Glomerular endothelial cell (primary cell): Measurements from ENCODE around the gene VWA8. TPM values are rescaled to one million over a fixed set of nuclear protein-coding genes. Genes with fewer than 3 reads are reported as not detected.
"Not testable (repeated sequence)": the region's sequence is repeated elsewhere in the genome, so short reads cannot be mapped to it uniquely, and the experiment has no call there.

Experiments
- DNase-seq: peaks from one replicate; pipeline ENCODE4 v3.0.0-alpha.2; 2011; ENCODE audit warnings: low read depth, low spot score; ENCODE audit errors: extremely low read depth
- total RNA-seq: library from RNA; depleted of rRNA; stranded (reverse); fragments of >200 nt; gene quantifications from 2 replicates; pipeline ENCODE4 v1.2.3, GENCODE V29; 2015

Gene VWA8
- total RNA-seq, 1 donor from 2014 or later, result 11.4 TPM

DNA sequence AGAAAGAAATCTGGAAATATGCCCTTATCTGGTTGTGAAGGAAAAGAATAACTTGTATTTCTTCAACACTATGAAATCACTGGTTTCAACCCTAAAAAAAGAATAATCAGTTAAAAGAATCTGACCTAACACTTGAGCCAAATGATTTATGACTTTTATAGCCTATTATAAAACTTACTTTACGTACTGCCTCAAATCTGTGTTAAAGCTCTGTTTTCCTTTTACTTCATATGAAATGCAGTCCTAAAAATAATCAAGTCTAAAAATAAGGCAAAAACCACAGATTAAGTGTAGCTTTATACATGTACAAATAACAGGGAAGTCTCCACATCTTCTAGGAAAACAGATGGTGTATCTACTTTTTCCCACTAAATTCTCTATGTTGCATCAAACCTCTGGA is 101.3 kb downstream of the VWA8 start:
- DNase-seq, result no peak

DNA sequence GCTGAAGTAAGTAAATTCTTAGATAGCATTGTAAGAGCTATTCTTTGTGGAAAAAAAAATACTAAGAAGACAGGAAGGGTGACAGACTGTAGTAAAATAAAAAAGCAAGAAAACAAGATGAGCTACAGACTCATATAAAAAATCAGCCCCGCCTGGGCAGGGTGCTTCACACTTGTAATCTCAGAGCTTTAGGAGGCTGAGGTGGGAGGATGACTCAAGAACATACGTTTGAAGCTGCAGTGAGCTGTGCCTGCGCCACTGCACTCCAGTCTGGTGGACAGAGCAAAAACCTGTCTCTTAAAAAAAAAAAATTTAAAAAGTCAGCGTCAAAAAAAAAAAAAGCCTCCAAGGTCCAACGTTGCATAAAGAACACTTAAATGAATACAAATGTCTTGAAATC is 102.1 kb downstream of the VWA8 start:
- no peak for DNase-seq

DNA sequence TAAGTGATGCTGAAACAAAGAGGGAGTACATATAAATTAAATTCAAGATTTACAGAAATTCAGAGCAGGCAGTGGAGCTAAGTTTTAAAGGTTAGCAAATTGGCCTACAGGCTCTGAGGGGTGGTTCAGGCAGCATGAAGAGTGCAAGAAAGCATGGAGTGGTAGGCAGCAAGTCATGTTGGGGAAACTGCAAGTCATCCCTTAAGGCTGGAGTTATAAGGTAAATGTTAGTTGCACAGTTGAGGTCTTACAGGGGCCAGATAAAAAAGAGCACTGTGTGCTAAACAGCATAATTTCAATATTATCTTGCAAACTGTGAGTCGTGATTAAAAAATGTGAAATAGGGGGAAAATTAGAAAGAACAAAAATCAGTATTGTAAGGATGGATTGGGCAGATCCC is 106.2 kb downstream of the VWA8 start:
- DNase-seq, result no peak

DNA sequence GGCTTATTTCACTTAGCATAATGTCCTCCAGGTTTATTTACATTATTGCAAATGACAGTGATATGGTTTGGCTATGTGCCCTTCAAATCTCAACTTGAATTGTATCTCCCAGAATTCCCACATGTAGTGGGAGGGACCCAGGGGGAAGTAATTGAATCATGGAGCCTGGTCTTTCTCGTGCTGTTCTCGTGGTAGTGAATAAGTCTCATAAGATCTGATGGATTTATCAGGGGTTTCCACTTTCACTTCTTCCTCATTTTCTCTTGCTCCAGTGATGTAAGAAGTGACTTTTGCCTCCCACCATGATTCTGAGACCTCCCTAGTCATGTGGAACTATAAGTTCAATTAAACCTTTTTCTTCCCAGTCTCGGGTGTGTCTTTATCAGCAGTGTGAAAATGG is 109.6 kb downstream of the VWA8 start:
- no peak for DNase-seq

DNA sequence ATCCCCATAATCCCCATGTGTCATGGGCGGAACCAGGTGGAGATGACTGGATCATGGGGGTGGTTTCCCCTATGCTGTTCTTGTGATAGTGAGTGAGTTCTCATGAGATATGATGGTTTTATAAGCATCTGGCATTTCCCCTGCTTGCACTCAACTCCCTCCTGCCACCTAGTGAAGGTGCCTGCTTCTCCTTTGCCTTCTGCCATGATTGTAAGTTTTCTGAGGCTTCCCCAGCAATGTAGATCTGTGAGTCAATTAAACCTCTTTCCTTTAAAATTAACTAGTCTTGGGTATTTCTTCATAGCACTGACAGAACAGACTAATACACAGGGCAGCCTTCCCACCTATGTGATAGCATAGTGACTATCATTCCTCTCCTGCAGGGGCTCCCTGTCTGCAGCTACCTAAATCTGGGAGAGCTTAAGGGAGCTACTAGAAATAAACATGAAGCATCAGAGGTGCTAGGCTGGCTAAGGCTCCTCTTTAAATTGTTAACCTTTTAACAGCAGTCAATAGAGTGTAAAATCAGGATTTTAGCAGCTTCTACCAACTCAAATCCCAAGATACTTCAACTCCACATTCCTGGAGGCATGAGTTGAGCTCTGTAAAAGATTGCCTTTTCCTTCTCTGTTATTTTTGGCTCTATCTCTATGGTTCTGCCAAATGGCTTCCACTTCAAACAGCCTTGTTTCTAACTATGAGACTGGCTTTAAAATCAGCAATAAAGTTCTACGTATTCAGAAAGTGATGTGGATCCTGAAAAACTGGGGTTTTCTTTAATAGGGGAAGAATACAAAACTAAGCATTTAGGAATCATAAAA is 112.3 kb downstream of the VWA8 start:
- DNase-seq, result no peak

DNA sequence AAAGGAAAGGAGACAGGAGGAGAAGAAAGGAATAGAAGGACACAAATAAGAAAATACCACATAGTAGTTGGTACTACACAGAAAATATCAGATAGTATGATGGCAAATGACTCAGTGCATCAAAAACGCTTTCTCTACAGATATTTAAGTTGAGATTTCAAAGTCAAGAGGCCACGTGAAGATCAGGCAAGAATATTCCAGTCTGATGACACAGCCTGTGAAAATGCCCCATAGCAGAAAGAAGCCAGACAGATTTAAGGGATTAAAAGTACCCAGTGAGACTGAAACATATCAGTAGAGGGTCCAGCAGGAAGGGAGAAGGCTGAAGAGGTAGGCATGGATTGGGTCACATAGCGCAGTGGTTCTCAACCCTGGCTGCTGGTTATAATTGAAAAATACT is 113.7 kb downstream of the VWA8 start:
- DNase-seq, result no peak

DNA sequence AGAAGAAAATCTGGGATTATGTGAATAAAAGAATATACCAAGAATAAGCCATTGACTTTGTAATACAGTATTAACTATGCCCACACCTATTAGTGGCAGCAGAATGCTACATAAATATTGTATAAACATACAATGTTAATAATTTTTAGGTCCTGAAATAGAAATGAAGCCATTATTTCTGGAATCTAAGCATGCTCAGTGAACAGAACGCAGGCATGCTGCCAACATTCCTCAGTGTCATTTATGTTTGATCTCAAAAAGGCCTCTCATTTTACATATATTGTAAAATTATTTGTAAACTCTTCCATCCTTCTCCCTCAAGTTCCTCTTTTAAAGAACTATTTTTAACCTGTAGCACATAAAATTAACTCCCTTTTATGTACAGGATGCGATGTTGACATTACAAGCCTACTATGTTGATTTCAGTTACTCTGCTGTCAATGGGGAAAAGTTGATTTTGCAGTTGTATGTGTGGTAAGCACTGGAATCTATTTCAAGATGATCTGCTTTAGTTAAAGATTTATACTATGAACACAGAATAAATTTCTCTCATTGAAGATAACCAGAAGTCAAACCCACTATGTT is 118.8 kb downstream of the VWA8 start:
- DNase-seq, result no peak

DNA sequence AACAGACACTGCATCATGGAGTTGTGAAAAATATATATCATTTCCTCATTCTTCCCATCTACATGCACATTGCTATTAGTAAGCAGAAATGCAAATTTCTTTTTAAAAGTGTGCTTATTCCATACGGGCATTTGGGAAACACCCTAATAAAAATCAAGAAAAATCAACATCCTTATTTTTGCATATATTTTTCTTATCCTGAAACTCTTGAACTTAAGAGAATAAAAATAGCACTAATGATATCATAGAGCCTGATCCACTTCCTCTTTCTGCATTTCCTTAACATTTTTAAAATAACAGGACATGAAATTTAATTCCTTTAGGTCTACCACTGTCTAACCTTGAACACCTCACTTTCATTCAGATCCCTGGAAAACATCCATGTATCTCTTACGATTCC is 123.3 kb downstream of the VWA8 start:
- DNase-seq, result no peak

DNA sequence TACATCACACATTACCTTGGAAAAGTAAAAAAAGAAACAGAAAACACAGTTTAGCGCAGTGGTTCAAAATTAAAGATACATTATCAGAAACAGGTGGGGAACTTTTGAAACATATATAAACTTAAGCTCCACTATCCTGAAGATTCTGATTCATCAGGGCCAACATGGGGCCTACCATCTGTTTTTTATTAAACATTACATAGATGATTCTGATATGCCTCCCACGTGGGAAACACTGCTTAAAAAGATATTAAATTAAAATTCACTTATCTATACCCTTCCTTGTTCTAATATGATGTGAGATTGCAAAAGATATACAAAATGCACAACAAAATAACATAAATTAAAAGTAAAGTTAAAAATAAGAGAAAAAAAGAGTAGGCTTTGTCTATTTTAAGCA is 125.0 kb downstream of the VWA8 start:
- DNase-seq, result no peak

DNA sequence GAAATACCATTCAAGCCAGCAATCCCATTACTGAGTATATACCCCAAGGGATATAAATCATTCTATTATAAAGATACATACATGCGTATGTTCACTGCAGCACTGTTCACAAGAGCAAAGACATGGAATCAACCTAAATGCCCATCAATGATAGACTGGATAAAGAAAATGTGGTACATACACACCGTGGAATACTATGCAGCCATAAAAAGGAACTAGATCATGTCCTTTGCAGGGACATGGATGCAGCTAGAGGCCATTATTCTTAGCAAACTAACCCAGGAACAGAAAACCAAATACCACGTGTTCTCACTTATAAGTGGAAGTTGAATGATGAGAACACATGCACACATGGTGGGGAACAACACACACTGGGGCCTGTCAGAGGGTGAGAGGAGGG is 126.2 kb downstream of the VWA8 start:
- not testable (repeated sequence) for DNase-seq

DNA sequence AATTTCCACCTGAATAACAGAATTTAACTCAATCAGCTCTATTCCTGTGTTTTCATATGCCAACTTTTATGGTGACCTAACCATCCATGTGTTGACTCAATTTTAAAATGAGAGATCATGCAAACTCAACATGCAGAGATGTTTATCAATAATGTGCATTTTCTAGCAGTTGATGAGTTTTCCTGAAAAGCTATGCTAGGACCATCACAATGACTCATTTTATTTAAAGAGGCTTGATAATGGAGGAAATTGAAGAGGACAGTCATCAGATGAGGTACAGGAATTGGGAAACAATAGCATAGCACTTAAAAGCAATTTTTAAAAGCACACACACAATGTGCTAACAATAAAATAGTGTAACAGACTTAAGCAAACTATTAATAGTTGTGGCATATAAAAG is 127.1 kb downstream of the VWA8 start:
- no peak for DNase-seq

DNA sequence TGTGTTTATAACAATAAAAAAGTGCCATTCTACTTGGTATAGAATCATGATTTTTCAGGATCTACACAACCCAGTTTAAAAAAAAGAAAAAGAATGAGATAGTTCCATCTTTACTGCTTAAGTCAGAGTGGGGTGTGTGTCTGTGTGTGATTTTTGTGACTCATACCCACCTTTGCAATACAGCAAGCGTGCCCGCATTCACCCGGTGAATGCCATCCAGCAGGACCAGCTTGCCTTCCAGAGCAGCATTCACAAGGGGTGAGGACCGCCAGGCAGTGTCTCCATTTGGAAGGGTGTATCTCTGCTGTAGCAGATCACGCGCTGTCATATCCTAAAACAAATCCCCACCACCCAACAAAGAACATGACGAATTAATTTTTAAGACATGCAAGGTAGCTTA is 127.7 kb downstream of the VWA8 start:
- no peak for DNase-seq

DNA sequence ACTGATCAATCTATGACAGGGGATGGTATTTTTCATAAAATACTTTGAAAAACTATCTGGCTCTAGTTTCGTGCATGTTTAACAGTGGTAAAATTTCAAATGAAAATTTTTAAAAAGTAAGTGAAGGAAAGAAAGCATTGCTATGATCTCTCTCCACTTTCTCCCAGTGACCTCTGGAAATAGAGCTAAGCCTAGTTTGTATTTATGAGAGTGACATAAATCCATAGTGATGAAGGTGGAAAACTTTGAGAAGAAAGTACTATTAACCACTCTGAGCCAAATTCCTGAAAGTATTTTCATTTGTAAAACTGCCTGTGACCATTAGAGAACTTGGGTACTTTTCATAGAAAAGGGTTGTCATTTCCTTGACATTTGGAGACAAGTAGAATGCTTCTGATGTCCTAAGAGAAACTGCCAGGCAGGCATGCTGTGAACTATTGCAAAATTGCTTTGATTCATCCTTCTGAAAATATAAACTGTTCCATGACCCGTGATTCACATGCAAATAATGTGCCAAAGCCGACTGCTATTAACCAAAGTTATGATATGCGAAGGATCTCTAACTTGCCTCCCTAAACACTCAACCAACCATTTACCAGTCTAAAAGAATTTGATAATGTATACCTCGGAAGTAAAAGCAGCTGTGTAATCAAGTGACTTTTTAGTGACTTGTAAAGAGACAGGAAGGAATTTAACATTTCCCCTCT is 133.2 kb downstream of the VWA8 start:
- peak; percentile 39 for DNase-seq

DNA sequence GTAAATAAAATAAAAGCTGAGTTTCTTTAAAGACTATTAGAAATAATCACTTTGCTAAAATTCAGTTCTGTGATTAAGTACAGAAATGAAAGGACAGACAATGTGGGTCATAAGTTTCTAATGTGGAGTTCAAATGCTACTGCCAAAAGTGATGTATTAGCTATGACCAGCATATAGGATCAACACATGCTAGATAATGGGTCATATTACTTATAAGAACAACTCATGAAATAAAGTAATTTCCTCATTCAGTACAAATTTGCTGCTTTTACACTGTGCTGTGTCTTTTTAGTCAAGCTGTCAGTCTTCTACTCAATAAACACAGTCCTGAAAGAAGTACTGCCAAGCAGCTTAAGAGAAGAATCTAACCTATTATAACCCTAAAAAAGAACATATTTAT is 135.2 kb downstream of the VWA8 start:
- no peak for DNase-seq

DNA sequence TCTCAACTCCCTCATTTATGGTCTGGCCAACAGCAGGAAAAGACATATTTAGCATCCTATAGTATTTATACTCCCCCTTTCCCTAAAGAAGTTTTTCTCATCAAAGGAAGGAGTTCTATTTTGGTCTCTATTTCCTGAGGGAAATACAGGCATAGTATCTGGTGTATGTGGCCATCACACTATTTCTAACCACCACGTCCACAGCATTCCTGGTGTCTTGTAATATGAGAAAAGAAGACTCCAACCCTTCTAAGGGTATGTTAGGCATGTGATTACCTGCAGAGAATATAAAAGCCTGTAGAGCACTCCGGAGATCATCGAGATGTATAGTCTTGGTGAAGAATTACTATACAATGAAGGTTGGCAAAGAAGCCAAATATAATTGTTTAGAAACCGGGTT is 137.4 kb downstream of the VWA8 start:
- DNase-seq, result no peak

DNA sequence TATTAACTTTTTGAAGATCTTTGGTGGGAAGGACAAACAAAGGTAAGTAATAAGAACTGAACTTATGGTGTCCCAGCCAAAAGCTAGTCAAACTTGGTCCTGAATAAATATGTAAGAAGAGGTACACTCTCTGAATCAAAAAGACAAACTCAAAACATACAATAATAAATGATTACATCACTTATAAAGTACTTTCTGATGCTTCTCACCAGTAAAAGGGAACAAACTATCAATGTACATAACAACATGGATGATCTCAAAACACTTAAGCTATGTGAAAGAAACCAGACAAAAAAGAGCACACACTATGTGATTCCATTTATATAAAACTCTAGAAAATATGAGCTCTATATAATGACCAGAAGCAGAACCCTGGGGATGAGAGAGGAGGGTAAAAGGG is 138.3 kb downstream of the VWA8 start:
- DNase-seq, result no peak

DNA sequence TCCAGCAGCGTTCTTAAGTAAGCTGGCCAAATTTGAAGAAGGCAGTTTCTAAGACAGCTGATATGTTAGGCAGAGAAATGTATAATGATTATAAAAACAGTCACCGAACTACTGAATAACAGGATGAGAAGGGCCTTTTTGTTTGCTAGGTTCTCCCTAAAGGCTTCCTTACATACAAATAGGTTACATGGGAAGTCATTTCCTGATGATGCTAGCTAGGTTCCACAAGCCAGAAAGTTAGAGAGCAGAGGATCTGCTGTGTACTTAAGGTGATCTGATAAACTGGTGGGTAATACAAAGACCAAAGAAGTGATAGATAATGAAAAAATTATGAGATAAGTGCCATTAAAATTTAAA is 139.7 kb downstream of the VWA8 start:
- DNase-seq, result no peak

DNA sequence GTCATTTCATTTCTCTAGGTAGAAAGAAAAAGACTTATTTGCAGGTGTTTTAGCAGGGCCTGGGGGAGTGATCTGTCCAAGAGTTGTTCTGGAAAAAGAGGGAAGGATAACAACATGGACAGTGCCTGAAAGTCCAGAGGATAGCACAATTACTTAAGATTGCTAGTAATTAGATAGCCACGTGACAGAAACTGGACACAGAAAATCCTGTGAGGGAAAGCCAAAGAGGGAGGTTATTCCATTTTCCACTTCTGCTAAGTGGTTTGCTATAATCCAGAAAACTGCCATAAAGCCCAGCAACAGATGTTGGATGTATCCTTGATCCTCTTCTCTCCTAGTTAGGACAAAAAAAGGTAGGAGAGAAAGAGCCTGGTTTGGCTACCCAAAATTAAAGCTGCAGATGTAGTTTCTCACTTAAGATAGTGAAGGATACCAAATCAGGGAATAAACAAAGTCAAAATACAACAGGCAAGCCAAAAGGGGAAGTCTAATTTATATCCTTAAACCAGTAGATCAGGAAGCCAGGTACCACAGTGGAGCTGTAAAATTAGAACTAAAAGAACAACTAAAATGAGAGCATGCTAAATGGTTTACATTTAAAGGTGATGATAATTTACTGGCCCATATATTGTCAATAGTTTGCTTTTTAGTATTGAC is 140.2 kb downstream of the VWA8 start:
- no peak for DNase-seq

DNA sequence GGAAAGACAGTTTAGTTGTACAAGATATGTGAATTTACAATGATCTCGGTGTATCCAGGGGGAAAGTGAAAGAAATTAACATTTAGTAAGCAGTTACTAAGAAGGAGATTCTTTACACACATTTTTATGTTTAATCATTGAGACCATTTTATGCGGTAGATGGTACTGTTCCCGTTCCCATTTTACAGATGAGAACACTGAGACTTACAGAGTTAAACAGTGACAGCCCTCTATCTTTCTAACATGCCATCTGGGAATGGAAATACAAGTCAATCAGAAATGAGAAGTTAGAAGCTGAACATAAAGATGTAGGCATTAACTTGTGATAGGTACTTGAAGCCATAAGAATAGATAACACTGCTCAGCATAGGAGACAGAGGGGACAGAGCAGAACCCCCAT is 144.9 kb downstream of the VWA8 start:
- DNase-seq, result no peak

DNA sequence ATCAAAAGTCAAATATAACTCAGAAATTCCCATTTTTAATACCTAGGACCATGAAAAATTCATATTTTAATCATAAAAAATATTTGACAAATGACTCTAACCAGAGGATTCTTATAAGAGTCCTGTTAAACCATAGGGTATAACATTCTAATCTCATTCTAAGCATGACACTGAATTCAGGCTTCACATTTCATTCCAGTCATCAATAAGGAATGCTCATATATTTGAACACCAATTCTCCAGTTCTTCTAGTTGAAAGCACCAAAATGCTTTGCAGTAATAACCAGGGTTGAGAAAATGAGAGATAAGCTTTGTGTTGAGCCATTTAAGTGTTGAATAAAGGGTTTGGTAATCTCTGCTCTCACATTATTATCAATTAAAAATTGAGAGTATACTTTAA is 147.5 kb downstream of the VWA8 start:
- no peak for DNase-seq

DNA sequence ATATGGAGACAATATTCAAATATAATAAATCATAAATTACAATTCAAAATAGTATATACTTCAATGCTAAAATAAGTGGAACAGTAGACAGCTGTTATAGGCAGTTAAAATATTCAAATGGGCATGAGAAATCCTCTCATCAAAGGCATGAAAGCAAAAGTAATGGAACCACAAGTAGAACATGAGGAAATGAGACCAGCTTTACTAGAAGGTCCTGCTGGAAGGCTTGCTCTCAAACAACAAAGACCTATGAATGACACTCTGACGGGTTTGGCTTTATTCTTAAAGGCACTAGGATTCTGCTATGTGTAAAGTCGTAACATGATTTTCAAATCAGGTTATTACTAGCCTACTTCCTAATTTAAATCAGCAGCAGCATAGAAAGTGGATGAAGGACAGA is 148.1 kb downstream of the VWA8 start:
- no peak for DNase-seq

DNA sequence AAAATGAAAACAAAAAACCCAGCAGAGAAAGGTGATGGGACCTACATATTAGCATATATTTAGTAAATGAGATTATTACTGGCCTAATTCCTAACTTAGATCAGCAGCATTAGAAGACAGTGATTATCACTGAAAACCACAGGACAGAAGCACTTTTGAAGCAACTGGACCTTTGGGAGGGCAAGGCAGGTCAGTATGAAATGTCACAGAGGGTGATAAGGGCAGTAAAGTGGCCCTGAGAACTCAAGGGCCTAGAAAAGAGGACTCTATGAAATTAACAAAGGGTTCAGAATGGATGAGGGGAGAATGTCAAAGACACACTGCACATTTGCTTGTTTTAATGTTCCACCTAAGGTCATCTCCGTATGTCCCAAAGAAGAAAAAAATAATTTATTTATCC is 148.7 kb downstream of the VWA8 start:
- DNase-seq, result no peak
